Activated T-helper 1 cell treated with Interleukin-2 at 50 U/mL for 16 hours (primary cell): Measurements from ENCODE around the gene JPH2.

ENCODE experiments used
- DNase-seq: peaks from one replicate; pipeline ENCODE4 v3.0.0-alpha.2; 2020; ENCODE audit warnings: low read depth

JPH2 gene

GRCh38 chr20:44099832-44100231, 87.2 kb downstream of the JPH2 start:
- no peak for DNase-seq

- DNase-seq = no peak
These were observed 88.3 kb downstream of the JPH2 start for GRCh38 chr20:44098657-44099056.

GRCh38 chr20:44098256-44098630, 88.7 kb downstream of the JPH2 start:
- no peak for DNase-seq

- no peak for DNase-seq
These were observed 89.3 kb downstream of the JPH2 start for GRCh38 chr20:44097521-44098255.

- no peak for DNase-seq
These were observed 91.2 kb downstream of the JPH2 start for GRCh38 chr20:44095831-44096230.

GRCh38 chr20:44093249-44093582, 93.8 kb downstream of the JPH2 start:
- no peak for DNase-seq

GRCh38 chr20:44092551-44093248, 94.3 kb downstream of the JPH2 start:
- DNase-seq = no peak

- no peak for DNase-seq
These were observed 96.0 kb downstream of the JPH2 start for GRCh38 chr20:44091026-44091425.

GRCh38 chr20:44089987-44090674, 96.9 kb downstream of the JPH2 start:
- DNase-seq = no peak

GRCh38 chr20:44087857-44088120, 99.2 kb downstream of the JPH2 start:
- no peak for DNase-seq

- no peak for DNase-seq
These were observed 99.7 kb downstream of the JPH2 start for GRCh38 chr20:44087051-44087856.

GRCh38 chr20:44085616-44086434, 101.2 kb downstream of the JPH2 start:
- DNase-seq = no peak

- no peak for DNase-seq
These were observed 102.1 kb downstream of the JPH2 start for GRCh38 chr20:44084891-44085290.

GRCh38 chr20:44084439-44084838, 102.5 kb downstream of the JPH2 start:
- no peak for DNase-seq

- DNase-seq = no peak
These were observed 103.6 kb downstream of the JPH2 start for GRCh38 chr20:44083220-44083933.

GRCh38 chr20:44081888-44082287, 105.1 kb downstream of the JPH2 start:
- DNase-seq = no peak

GRCh38 chr20:44081476-44081875, 105.5 kb downstream of the JPH2 start:
- no peak for DNase-seq

GRCh38 chr20:44080646-44081267, 106.2 kb downstream of the JPH2 start:
- peak; percentile 60 for DNase-seq

- no peak for DNase-seq
These were observed 106.9 kb downstream of the JPH2 start for GRCh38 chr20:44080064-44080463.

- DNase-seq = no peak
These were observed 107.7 kb downstream of the JPH2 start for GRCh38 chr20:44079291-44079690.

- no peak for DNase-seq
These were observed 111.1 kb downstream of the JPH2 start for GRCh38 chr20:44075950-44076232.
